Gastroesophageal sphincter (tissue), 3 donors: ENCODE measurements around the gene TTLL9.

ENCODE experiments used
- CTCF ChIP-seq, 4 experiments: fragments of 200-600 bp in 2 of 4; fragments of 450-650 bp in 2 of 4; sonication (generic) in 1 of 4; IDR thresholded peaks; one replicate each; pipeline ENCODE4 v1.5.1; 2017 to 2019; ENCODE audit warnings: antibody characterized with exemption in 4 of 4, mild to moderate bottlenecking in 2 of 4, moderate library complexity in 2 of 4
- POLR2A ChIP-seq, 2 donors: fragments of 450-650 bp; IDR thresholded peaks; one replicate each; pipeline ENCODE4 v1.6.1; 2017; ENCODE audit warnings: antibody characterized with exemption in 2 of 2, mild to moderate bottlenecking in 2 of 2, moderate library complexity in 1 of 2

- TF ChIP-seq CTCF (IDR thresholded peaks at IDR 0.05) (no peak), POLR2A (IDR thresholded peaks at IDR 0.05) (no peak)
Observed at GRCh38 chr20:31949877-31950646, 79.6 kb downstream of the TTLL9 start.
